GM15510 (cell line): ENCODE data around the gene NDUFA8.

Experiments
- POLR2A ChIP-seq: IDR thresholded peaks from 3 replicates; pipeline ENCODE4 v1.6.1; 2011; ENCODE audit warnings: borderline replicate concordance; ENCODE audit not compliant: insufficient read length; ENCODE audit errors: extremely low read depth

NDUFA8 gene

DNA sequence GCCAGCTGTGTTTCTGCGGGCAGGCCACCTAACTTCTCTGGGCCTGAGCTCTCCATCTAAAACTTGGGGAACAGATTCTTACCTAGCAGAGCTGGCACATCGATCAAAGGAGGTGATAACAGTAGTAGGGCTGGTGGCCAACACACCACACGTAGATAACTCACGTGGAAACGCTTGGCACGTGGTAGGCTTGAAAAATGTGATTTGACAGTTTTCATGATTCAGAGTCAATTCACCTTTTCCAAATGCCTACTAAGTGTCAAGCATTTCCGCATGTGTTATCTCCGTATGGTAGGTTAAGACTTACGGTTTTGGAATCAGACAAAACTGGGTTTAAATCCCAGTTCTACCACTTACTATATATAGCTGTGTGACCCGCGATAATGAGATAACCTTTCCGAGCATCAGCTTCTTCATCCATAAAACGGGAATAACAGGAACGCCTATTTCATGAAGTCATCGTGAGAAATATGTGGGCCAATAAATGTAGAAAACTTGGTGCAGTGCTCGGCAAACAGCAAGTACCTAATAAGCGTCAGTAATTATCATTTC, 25.5 kb downstream of the NDUFA8 start:
- TF ChIP-seq POLR2A, result no peak

DNA sequence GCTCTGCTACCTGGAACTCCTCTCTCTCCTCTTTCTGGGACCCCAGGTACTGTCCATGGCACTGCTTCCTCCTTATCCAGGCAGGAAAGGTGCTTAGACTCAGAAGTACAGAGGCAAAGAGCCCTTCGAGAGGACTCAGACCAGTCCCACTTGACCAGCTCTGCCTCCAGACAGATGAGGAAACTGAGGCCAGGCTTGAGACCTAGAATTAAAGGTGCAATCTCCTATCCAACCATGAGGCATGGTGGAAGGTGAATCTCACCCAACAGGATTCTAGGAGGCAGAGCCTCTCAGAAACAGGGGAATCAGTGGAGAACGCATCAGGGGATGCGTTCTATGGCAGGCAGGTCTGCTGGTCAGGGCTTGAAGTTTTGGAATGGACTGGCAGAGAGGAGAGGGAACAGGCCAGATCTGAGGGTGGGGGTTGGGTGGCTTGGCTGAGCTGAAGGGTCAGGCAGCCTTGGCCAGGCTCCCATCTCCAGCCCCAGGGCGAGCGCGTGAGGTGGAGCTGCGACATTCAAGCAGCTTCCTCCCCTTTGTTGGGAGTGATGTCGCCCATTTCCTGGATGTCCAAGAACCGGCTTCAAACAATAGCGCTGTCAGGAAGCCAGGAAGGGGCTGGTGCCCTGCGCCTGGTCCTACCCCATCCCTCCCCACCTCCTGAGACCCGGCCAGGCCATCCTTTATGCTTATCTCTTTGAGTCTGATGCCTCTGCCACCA, 26.2 kb downstream of the NDUFA8 start:
- TF ChIP-seq POLR2A, result no peak

DNA sequence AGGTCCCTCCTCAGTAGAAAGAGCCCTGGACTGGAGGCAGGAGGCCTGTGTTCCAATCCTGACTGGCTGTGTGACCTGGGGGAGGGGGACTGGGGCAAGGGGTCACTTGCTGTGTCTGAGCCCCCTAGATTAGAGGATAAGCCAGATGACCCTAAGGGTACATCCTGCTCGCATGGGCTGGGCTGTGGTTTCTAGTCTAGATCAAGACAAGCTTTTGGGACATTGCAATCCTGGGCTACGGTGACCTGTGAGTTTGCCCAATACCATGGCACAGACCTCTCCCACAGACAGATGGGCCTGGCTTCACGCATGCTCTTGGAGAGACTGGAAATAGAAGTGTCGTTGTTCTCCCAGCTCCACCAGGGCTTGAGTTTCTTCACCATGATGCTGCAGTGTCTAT, 27.0 kb downstream of the NDUFA8 start:
- no peak for TF ChIP-seq POLR2A

DNA sequence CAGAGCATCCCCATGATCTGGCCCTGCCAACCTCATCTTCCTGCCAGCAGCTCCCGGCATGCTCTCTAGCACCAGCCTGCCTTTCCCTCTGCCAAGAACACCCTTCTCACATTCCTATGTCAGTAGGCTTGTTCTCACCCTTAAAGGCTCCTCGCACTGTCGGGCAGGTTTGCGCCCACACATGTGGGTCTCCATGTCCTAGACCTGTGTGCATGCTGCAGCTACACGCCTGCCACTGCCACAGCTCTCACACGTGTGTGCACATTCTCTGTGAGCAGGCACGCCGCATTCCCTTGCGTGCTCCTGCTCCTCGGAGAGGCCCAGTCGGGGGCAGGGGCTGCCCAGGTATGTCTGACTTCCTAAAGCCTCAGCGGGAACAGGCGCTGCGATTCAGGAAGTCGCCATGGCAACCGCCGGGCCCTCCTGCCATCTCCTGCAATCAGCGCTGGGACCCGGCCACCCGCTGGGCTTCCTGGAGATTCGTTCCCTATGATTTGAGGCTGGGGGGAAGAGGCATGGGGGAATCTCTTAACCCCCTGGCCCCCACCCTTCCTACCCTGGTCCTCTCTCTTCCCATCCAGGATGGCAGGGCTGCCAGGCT, 28.1 kb downstream of the NDUFA8 start:
- TF ChIP-seq POLR2A, result no peak

DNA sequence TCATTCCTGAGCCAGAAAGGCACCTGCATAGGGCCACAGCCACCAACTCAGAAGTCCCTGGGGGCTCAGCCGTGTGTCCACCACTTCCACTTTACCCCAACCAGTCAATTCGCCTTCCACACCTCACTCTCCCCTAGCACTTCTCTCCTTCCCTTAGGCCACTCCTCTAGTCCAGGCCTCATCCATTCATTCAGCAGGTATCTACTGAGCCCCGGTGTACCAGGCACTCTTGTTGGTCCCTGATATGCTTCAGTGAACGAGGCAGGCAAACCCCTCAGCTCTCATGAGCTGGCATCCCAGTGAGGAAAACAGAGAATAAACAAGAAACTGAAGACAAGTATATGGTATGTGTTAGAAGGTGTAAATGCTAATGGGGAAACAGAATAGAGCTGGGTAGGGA, 28.7 kb downstream of the NDUFA8 start:
- TF ChIP-seq POLR2A, result no peak

DNA sequence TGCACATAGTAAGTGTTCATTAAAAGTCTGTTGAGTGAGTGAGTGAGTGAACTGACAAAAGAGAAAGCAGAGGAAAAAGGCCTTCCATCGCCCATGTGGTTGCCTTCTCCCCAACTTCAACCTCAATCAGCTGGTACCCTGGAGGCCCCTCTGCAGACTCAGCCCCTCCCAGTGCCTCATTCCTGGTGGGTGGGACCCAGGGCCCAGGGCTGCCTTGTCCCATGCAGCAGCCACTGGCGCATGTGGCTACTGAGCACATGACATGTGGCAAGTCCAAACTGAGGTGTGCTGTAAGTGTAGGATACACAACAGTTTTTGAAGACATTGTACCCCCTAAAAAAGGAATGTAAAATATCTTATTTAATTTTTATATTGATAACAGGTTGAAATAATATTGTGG, 29.6 kb downstream of the NDUFA8 start:
- no peak for TF ChIP-seq POLR2A

DNA sequence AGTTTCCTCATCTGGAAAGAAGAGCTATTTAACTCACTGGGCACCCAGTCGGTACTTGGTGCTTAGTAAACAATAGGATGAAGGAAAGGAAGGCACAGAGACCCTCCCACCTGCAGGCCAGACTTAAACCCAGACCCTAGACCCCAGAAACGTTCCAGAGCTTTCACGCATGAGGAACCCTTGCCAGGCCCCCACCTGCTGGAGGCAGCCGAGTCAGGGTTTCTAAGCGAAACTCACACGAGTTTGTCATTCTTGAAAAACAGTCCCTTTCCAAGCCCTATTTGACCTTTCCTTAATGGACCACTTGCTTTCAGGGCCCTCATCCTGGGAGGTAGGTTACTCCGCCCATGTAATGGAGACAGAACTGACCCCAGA, 30.6 kb downstream of the NDUFA8 start:
- TF ChIP-seq POLR2A, result no peak

DNA sequence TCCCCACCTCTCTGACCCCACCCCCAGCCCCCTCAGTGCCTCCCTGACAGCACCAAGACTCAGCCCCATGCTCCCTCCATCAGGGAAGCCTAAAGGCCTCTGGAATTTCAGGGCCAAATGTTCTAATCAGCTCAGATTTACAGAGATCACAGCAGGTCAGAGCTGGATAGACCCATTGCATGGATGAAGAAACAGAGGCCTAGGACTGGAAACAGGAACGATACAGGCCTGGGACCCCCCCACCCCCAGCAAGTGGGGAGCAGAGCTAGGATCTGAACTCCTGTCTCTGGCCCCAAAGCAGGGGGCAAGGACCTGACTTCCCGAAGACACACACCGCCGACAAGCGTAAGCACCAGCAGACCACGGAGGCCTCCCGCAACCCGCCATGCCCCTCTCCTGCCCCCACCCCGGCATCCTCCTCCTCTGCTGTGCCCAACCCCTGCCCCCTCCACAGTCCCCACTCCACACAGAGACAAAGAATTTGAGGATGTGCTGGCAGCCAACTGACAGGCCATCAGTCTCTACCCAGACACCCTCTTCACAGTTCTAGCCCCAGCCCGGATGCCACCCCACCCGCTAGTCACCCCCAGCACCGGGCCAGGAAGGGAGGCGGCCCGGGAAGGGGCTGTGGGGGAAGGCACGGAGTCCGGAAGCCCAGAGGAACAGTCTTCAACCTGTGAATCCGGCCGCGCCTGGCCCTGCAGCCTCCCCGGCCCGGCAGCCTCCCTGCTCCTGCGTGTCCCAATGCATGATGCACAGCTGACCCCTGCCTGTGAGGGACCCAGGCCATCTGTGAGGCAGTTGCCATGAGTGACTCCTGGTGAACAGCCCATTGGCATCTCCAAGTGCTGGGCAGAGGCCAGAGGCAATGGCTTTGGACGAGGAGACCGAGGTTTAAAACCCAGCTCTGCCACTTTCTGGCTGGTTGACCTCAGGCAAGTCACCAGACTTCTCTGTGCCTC, 31.3 kb downstream of the NDUFA8 start:
- no peak for TF ChIP-seq POLR2A

DNA sequence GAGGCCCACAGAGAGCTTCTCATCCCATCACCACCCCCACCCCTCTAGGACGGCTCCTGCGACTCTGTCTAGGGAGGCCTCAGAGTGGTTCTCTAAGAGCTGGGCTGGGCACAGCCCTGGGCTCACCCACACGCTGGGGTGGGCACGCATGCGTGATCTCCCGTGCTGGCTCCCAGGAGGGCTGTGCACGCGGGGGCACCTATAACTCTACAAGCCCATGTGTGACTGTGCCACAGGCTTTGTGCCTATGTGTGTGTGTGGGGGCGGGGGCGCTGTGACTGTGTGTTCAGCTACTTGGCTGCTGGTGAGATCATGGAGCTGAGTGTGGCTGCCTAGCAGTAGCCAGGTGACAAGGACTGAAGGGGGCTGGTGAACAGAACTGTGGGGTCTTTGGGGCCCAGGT, 32.2 kb downstream of the NDUFA8 start:
- TF ChIP-seq POLR2A, result no peak

DNA sequence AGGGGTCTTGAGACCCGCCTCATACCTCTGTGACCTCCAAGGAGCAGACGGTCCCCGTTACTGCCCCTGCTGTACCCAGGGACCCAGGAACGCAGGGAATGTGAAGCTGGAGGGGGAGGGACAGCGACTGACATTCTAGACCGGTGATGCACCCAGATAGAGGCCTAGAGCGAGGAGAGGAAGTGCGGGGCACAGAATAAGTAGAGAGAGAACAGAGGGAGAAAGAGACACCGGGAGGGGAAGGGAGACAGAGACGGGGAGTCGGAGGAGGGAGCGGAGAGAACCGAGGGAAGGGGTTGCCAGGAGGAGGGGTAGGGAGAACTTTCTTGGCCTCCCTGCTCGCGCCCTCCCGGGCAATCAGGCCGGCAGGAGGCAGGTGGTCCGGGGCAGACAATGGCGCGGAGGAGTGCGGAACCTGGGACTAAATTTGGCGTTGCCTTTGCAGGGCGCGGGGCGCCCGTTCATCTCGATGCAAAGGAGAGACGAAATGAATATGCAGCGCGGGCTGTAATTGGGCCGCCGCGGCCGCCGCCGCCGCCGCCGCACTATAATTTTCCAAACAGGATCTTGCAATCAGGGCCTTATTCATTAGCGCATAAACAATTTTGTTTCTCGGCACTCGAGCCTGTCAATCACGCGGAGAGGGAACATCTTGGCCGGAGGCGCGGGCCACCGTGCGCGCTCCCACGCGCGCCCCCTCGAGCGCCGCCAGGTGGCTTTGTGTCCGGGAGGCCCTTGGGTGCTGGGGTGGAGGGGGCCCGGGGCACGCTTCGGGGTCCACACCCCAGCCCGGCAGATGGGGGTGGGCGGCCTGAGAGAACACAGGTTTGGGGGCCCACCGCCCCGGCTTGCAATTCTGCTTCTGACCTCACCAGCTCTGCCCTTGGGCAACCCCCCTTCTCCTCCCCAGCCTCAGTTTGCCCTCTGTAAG, 33.0 kb downstream of the NDUFA8 start:
- no peak for TF ChIP-seq POLR2A

DNA sequence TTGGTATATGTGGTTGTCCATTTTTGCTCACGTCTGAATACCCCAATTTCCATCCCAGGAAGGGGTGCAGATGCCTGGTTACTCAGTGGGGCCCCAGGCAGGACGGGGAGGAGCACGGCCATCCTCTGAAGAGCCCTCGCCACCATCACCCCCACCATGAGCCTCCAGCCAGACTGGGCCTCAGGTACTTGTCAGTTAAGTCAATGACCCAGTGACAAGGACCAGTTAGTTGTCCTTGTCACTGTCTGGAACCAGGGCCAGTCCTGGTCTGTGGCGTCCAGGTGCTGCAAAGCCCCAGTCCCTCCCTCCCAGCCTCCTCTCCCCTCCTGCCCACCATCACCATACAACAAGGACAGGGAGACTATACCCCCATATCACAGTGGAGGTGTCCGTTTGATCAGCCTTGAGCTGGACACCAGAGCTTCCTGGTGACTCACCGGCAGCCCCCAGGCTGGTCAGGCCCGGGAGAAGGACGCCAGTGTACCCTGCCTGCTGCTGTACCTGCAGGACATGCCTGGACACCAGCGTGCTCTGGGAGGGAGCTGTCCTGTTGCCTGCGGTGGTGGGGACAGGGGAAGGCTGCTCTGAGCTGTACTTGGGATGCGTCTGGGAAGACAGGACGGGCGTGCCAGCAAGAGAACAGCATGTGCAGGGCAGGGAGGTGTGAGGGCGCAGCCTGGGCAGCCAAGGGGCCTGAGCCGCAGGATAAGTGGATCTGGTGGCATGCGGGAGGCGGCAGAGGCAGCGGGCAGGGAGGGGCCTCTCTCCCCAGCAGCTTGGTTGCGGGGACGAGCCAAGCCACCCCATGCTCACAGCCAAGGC, 33.9 kb downstream of the NDUFA8 start:
- no peak for TF ChIP-seq POLR2A

DNA sequence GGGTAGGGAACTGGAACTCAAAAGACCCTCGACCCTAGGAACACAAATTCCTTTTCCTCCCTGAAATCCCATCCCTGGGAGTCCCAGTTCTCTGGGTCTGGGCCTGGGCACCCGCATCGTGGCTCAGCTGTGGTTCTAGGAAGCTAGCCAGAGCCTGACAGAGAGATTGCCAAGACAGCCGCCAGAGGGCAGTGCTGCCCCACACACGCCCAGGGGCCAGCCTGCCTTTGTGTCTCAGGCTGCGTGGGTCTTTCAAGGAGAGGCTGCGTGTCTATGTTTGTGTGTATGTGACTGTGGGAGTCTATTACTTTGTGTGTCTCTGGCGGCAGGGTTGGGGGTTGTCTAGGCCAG, 34.4 kb downstream of the NDUFA8 start:
- TF ChIP-seq POLR2A, result no peak

DNA sequence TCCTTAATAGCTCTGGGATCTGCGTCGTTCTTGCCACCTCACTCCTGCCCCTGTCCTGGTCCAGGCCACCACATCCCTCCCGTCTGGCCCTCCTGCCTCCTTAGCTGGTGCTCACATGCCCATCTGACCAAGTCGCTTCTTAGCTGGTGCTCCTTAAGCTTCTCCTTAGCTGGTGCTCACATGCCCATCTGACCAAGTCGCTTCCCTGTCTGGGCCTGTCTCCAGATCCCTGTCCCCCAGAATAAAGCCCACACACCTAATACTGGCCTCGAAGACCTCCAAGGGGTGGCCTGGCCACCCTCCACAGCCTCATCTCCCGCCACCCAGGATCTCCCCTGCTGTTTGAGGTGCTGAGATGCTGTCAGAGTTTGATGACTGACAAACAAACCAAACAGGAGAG, 35.1 kb downstream of the NDUFA8 start:
- no peak for TF ChIP-seq POLR2A
